ENCODE results near the gene SYT9. TPM values are rescaled to one million over a fixed set of nuclear protein-coding genes. Genes with fewer than 3 reads are reported as not detected.

Gene SYT9
- polyA plus RNA-seq, 1 of the 3 experiments (the other 2 are of a cell fraction), result 0.10 TPM

DNA sequence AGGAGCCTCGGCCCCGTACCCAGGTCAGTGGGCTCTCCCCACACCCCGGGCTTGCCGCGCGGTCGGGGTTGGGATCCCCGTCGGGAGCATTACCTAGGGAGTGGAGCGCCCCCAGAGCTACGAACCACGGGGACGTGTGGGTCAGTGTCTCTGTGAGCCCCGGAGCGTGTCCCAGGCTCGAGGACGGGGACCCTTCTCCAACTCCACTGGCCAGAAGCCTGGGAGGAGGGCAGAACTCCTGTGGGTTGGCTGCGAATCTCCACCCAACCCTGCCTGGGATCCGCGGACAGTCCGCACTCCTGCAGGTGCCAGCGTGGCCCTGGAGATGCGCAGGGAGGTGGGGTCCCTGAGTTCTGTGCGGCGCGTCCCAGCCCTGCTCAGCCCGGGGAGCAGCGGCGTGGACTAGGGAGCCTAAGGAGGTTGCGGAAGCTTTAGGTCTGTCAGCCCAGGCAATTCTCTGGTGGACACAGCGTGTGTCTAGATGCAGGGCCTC, 262.4 kb downstream of the SYT9 start:
- Histone ChIP-seq H3K4me1 (ENCODE audit: control insufficient read depth in 1 of 2, insufficient read depth in 2 of 2, low read depth in 1 of 2, low read length in 1 of 2) (peaks cover 0 to 18% of the 10 kb centered on the region in 2 experiments; a peak in 1 of 4 replicates), H3K9ac (no peak overlapping the region; the same call in 1 of the 2 replicates)
- POLR2A ChIA-PET, result interaction anchor here (0.8 kb wide), 1 partner anchor 57 kb away, joined by 3 read pairs; no protein-coding TSS in a partner anchor

GRCh38 chr11:7515447-7515886, 263.8 kb downstream of the SYT9 start:
- WGBS (ENCODE audit: low lambda C conversion rate), result 87% methylated on average over 1 of the region's 1 CpG
- H3K27me3 ChIP-seq (ENCODE audit: insufficient read depth), result peaks cover 9% of the 10 kb centered on the region
- H3K4me3 ChIP-seq (ENCODE audit: low read depth in 2 of 2, low read length in 1 of 2), result no peak overlapping the region
- no peaks in the 10 kb centered on the region for H3F3A ChIP-seq (replicated peaks; ENCODE audit: insufficient read depth)
- POLR2A ChIA-PET, result no interaction called here
- DNase-seq, result no peak
- no peaks in the 10 kb centered on the region for H4K20me1 ChIP-seq (ENCODE audit: insufficient read depth)
- no peaks in the 10 kb centered on the region for H3K9me3 ChIP-seq
- H3K36me3 ChIP-seq (replicated peaks in 1 of 2; ENCODE audit: control insufficient read depth in 1 of 2, insufficient read depth in 2 of 2, low read length in 1 of 2), result no peaks in the 10 kb centered on the region
- no peak overlapping the region for H3K27ac ChIP-seq (ENCODE audit: low read depth in 2 of 2, low read length in 1 of 2)
- CTCF ChIA-PET, result interaction anchor here (0.6 to 7.0 kb wide), 9 partner anchors 17 to 152 kb away, joined by 4 to 74 read pairs (median 5); no protein-coding TSS in a partner anchor
- H3K79me2 ChIP-seq (ENCODE audit: insufficient read depth), result no peaks in the 10 kb centered on the region
- no peak overlapping the region for H2AFZ ChIP-seq (ENCODE audit: low read depth)
- H3K4me1 ChIP-seq (ENCODE audit: control insufficient read depth in 1 of 2, insufficient read depth in 2 of 2, low read depth in 1 of 2, low read length in 1 of 2), result peaks cover 0 to 13% of the 10 kb centered on the region in 2 experiments; a peak in 1 of 4 replicates
- H3K4me2 ChIP-seq, result no peak overlapping the region
- no peaks in the 10 kb centered on the region for H3K9me2 ChIP-seq
- no peak overlapping the region for H3K9ac ChIP-seq
- TF ChIP-seq RFX5 (IDR thresholded peaks at IDR 0.05; ENCODE audit: low read length) (no peak), MXI1 (IDR thresholded peaks at IDR 0.05; ENCODE audit: low read depth, low read length) (no peak), GATA2 (CRISPR knock-in tag; IDR thresholded peaks at IDR 0.05) (no peak), GABPA (IDR thresholded peaks at IDR 0.05; ENCODE audit: low read depth) (no peak), CHD2 (IDR thresholded peaks at IDR 0.05; ENCODE audit: low read length, partially characterized antibody) (no peak), RXRA (IDR thresholded peaks at IDR 0.05; ENCODE audit: borderline replicate concordance, low read depth) (no peak), NRF1 (IDR thresholded peaks at IDR 0.05; ENCODE audit: low read depth, low read length) (no peak), RAD21 (IDR thresholded peaks at IDR 0.05; ENCODE audit: low read length) (no peak), FOXJ3 (CRISPR knock-in tag; IDR thresholded peaks at IDR 0.05) (no peak)
- TF ChIP-seq, protein P1, sequence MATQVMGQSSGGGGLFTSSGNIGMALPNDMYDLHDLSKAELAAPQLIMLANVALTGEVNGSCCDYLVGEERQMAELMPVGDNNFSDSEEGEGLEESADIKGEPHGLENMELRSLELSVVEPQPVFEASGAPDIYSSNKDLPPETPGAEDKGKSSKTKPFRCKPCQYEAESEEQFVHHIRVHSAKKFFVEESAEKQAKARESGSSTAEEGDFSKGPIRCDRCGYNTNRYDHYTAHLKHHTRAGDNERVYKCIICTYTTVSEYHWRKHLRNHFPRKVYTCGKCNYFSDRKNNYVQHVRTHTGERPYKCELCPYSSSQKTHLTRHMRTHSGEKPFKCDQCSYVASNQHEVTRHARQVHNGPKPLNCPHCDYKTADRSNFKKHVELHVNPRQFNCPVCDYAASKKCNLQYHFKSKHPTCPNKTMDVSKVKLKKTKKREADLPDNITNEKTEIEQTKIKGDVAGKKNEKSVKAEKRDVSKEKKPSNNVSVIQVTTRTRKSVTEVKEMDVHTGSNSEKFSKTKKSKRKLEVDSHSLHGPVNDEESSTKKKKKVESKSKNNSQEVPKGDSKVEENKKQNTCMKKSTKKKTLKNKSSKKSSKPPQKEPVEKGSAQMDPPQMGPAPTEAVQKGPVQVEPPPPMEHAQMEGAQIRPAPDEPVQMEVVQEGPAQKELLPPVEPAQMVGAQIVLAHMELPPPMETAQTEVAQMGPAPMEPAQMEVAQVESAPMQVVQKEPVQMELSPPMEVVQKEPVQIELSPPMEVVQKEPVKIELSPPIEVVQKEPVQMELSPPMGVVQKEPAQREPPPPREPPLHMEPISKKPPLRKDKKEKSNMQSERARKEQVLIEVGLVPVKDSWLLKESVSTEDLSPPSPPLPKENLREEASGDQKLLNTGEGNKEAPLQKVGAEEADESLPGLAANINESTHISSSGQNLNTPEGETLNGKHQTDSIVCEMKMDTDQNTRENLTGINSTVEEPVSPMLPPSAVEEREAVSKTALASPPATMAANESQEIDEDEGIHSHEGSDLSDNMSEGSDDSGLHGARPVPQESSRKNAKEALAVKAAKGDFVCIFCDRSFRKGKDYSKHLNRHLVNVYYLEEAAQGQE (IDR thresholded peaks at IDR 0.05; ENCODE audit: low read depth, low read length), result no peak
- TF ChIP-seq, protein P2, sequence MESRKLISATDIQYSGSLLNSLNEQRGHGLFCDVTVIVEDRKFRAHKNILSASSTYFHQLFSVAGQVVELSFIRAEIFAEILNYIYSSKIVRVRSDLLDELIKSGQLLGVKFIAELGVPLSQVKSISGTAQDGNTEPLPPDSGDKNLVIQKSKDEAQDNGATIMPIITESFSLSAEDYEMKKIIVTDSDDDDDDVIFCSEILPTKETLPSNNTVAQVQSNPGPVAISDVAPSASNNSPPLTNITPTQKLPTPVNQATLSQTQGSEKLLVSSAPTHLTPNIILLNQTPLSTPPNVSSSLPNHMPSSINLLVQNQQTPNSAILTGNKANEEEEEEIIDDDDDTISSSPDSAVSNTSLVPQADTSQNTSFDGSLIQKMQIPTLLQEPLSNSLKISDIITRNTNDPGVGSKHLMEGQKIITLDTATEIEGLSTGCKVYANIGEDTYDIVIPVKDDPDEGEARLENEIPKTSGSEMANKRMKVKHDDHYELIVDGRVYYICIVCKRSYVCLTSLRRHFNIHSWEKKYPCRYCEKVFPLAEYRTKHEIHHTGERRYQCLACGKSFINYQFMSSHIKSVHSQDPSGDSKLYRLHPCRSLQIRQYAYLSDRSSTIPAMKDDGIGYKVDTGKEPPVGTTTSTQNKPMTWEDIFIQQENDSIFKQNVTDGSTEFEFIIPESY (IDR thresholded peaks at IDR 0.05; ENCODE audit: borderline replicate concordance, low read depth), result no peak

More for the DNA sequence above, 262.4 kb downstream of the SYT9 start:
- no peak for TF ChIP-seq NRF1 (IDR thresholded peaks at IDR 0.05; ENCODE audit: low read depth, low read length)
- TF ChIP-seq, protein P2 (IDR thresholded peaks at IDR 0.05; ENCODE audit: borderline replicate concordance, low read depth), result no peak
- no peak for TF ChIP-seq JUND (IDR thresholded peaks at IDR 0.05)
- no peak for TF ChIP-seq POLR2AphosphoS5 (IDR thresholded peaks at IDR 0.05; ENCODE audit: low read depth, low read length)
- TF ChIP-seq, protein P3, sequence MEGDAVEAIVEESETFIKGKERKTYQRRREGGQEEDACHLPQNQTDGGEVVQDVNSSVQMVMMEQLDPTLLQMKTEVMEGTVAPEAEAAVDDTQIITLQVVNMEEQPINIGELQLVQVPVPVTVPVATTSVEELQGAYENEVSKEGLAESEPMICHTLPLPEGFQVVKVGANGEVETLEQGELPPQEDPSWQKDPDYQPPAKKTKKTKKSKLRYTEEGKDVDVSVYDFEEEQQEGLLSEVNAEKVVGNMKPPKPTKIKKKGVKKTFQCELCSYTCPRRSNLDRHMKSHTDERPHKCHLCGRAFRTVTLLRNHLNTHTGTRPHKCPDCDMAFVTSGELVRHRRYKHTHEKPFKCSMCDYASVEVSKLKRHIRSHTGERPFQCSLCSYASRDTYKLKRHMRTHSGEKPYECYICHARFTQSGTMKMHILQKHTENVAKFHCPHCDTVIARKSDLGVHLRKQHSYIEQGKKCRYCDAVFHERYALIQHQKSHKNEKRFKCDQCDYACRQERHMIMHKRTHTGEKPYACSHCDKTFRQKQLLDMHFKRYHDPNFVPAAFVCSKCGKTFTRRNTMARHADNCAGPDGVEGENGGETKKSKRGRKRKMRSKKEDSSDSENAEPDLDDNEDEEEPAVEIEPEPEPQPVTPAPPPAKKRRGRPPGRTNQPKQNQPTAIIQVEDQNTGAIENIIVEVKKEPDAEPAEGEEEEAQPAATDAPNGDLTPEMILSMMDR (IDR thresholded peaks at IDR 0.05), result no peak
- CTCF ChIA-PET, result interaction anchor here (0.6 to 7.0 kb wide), 30 partner anchors 9 to 1062 kb away, joined by 3 to 74 read pairs (median 4); no protein-coding TSS in a partner anchor
- Histone ChIP-seq H3K4me2 (peak overlapping the region; percentile 93), H3K36me3 (replicated peaks in 1 of 2; ENCODE audit: control insufficient read depth in 1 of 2, insufficient read depth in 2 of 2, low read length in 1 of 2) (no peaks in the 10 kb centered on the region), H3K9me3 (no peaks in the 10 kb centered on the region), H3K79me2 (ENCODE audit: insufficient read depth) (no peaks in the 10 kb centered on the region), H3K4me3 (ENCODE audit: low read depth in 2 of 2, low read length in 1 of 2) (peak overlapping the region; percentile 63 to 76), H3K9me2 (no peaks in the 10 kb centered on the region), H2AFZ (ENCODE audit: low read depth) (peak overlapping the region; percentile 98; the same call in 1 of the 2 replicates), H3K27me3 (ENCODE audit: insufficient read depth) (peaks cover 9% of the 10 kb centered on the region), H3K27ac (ENCODE audit: low read depth in 2 of 2, low read length in 1 of 2) (no peak overlapping the region), H3F3A (replicated peaks; ENCODE audit: insufficient read depth) (no peaks in the 10 kb centered on the region), H4K20me1 (ENCODE audit: insufficient read depth) (no peaks in the 10 kb centered on the region)
- DNase-seq, result no peak
- 23% methylated on average over 9 of the region's 31 CpGs for WGBS (ENCODE audit: low lambda C conversion rate)
